ENCODE measurements around the gene GTF2B.

DNA sequence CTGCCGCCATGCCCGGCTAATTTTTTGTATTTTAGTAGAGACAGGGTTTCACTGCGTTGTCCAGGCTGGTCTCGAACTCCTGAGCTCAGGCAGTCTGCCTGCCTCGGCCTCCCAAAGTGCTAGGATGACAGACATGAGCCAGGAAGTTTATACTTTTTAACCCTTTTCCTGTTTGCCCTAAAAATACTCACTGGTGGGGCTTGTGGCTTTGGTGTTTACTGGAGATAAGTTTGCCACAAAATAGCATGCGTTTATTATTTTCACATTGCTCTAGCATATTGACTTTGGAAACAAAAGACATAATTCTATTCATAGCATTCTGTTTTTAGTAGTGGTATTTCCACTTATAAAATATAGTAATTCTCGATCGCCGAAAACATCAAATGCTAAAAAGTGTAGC lies 19.8 kb upstream of the GTF2B start:
- TF ChIP-seq, protein P1, sequence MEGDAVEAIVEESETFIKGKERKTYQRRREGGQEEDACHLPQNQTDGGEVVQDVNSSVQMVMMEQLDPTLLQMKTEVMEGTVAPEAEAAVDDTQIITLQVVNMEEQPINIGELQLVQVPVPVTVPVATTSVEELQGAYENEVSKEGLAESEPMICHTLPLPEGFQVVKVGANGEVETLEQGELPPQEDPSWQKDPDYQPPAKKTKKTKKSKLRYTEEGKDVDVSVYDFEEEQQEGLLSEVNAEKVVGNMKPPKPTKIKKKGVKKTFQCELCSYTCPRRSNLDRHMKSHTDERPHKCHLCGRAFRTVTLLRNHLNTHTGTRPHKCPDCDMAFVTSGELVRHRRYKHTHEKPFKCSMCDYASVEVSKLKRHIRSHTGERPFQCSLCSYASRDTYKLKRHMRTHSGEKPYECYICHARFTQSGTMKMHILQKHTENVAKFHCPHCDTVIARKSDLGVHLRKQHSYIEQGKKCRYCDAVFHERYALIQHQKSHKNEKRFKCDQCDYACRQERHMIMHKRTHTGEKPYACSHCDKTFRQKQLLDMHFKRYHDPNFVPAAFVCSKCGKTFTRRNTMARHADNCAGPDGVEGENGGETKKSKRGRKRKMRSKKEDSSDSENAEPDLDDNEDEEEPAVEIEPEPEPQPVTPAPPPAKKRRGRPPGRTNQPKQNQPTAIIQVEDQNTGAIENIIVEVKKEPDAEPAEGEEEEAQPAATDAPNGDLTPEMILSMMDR (IDR thresholded peaks at IDR 0.05): no peak
- TF ChIP-seq EZH2 (IDR thresholded peaks at IDR 0.05; ENCODE audit: borderline replicate concordance, insufficient read depth, low read depth, low read length, poor library complexity, severe bottlenecking): no peak
